OCI-LY7 (cell line): ENCODE data around the gene MACO1.

Source experiments
- EZH2phosphoT487 ChIP-seq: fragments of 200-600 bp; sonication (generic); IDR thresholded peaks from 2 replicates; pipeline ENCODE4 v1.6.1; 2018; ENCODE audit warnings: low read depth, borderline replicate concordance, mild to moderate bottlenecking, mixed run types, antibody characterized with exemption, low read length, moderate library complexity, mixed read lengths
- TF ChIP-seq, protein P1 (sequence below): fragments of 200-600 bp; sonication (generic); conservative IDR thresholded peaks from 2 replicates; pipeline ENCODE4 v1.5.1; 2014; ENCODE audit warnings: mild to moderate bottlenecking, antibody characterized with exemption, low read length, moderate library complexity, mixed read lengths

- TF ChIP-seq, protein P1, sequence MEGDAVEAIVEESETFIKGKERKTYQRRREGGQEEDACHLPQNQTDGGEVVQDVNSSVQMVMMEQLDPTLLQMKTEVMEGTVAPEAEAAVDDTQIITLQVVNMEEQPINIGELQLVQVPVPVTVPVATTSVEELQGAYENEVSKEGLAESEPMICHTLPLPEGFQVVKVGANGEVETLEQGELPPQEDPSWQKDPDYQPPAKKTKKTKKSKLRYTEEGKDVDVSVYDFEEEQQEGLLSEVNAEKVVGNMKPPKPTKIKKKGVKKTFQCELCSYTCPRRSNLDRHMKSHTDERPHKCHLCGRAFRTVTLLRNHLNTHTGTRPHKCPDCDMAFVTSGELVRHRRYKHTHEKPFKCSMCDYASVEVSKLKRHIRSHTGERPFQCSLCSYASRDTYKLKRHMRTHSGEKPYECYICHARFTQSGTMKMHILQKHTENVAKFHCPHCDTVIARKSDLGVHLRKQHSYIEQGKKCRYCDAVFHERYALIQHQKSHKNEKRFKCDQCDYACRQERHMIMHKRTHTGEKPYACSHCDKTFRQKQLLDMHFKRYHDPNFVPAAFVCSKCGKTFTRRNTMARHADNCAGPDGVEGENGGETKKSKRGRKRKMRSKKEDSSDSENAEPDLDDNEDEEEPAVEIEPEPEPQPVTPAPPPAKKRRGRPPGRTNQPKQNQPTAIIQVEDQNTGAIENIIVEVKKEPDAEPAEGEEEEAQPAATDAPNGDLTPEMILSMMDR, result no peak
- no peak for TF ChIP-seq EZH2phosphoT487
Observed at GRCh38 chr1:25543425-25544242, 112.9 kb downstream of the MACO1 start, which contains the start of gene LDLRAP1.
